ENCODE results near the gene MED13L.

MED13L gene

GRCh38 chr12:115962216-115962615 is 315.3 kb downstream of the MED13L start:
- CTCF ChIA-PET: no interaction called here
- Histone ChIP-seq H3K27me3 (replicated peaks in 2 of 5; ENCODE audit: control insufficient read depth in 4 of 5, insufficient read depth in 5 of 5, low read length in 4 of 5) (no peaks in the 10 kb centered on the region), H3K9me3 (ENCODE audit: control extremely low read depth in 1 of 5, control insufficient read depth in 4 of 5, insufficient read depth in 2 of 5, low read depth in 1 of 5, low read length in 4 of 5) (no peaks in the 10 kb centered on the region), H3K27ac (ENCODE audit: insufficient read depth in 1 of 2, low read depth in 1 of 2, low read length in 2 of 2, poor library complexity in 1 of 2, severe bottlenecking in 2 of 2) (no peak overlapping the region), H3K36me3 (ENCODE audit: control insufficient read depth in 4 of 4, insufficient read depth in 4 of 4, low read length in 3 of 4) (peaks cover 28 to 85% (median 67%) of the 10 kb centered on the region in 4 experiments), H3K4me1 (ENCODE audit: control extremely low read depth in 1 of 4, control insufficient read depth in 4 of 4, insufficient read depth in 4 of 4, low read length in 3 of 4) (no peaks in the 10 kb centered on the region), H3K4me3 (ENCODE audit: control insufficient read depth in 1 of 7, extremely low read depth in 1 of 7, insufficient read depth in 4 of 7, low read depth in 2 of 7, low read length in 6 of 7) (no peak overlapping the region)
- POLR2A ChIA-PET: no interaction called here
- 98% methylated on average over 4 of the region's 7 CpGs for WGBS (ENCODE audit: insufficient coverage)
- DNase-seq: no peak

- Histone ChIP-seq H3K27me3 (replicated peaks in 2 of 5; ENCODE audit: control insufficient read depth in 4 of 5, insufficient read depth in 5 of 5, low read length in 4 of 5) (no peaks in the 10 kb centered on the region), H3K4me1 (ENCODE audit: control extremely low read depth in 1 of 4, control insufficient read depth in 4 of 4, insufficient read depth in 4 of 4, low read length in 3 of 4) (no peaks in the 10 kb centered on the region), H3K9me3 (ENCODE audit: control extremely low read depth in 1 of 5, control insufficient read depth in 4 of 5, insufficient read depth in 2 of 5, low read depth in 1 of 5, low read length in 4 of 5) (no peaks in the 10 kb centered on the region), H3K4me3 (ENCODE audit: control insufficient read depth in 1 of 7, extremely low read depth in 1 of 7, insufficient read depth in 4 of 7, low read depth in 2 of 7, low read length in 6 of 7) (no peak overlapping the region), H3K36me3 (ENCODE audit: control insufficient read depth in 4 of 4, insufficient read depth in 4 of 4, low read length in 3 of 4) (peaks cover 28 to 82% (median 65%) of the 10 kb centered on the region in 4 experiments), H3K27ac (ENCODE audit: insufficient read depth in 1 of 2, low read depth in 1 of 2, low read length in 2 of 2, poor library complexity in 1 of 2, severe bottlenecking in 2 of 2) (no peak overlapping the region)
- 100% methylated on average over 10 of the region's 12 CpGs for WGBS (ENCODE audit: insufficient coverage)
- CTCF ChIA-PET: no interaction called here
- no peak for DNase-seq
- POLR2A ChIA-PET: no interaction called here
These were observed 316.4 kb downstream of the MED13L start for GRCh38 chr12:115960868-115961802.

DNA sequence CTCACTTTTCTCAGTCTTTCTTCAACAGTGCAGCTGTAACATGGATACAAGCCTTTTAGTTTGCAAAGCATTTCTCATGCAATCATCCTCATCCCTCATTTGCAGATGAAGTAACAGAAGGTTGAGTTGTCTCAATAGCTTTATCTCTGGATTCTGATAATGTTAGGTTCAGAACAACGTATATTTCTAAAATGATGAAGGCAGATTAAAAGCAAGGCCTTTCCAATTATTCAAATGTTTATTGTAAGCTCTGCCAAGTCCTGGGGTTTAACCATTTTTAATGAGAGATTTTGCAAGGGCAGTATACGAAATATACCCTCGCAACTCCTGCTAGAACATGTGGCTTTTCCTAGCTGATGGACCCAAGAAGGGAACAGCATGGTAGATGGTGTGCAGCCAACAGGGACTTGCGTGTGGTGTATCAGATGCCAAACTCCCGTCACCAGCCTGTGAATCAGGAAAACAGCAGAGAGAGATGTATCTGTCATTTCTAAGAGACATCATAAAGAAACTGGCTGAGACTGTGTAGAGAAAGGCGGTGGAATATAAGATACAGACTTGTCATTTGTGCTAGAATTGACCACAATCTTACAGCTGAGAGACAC is 319.7 kb downstream of the MED13L start:
- no peaks in the 10 kb centered on the region for H3K27me3 ChIP-seq (replicated peaks in 2 of 5; ENCODE audit: control insufficient read depth in 4 of 5, insufficient read depth in 5 of 5, low read length in 4 of 5)
- H3K36me3 ChIP-seq (ENCODE audit: control insufficient read depth in 4 of 4, insufficient read depth in 4 of 4, low read length in 3 of 4): peaks cover 14 to 55% (median 37%) of the 10 kb centered on the region in 4 experiments
- H3K4me3 ChIP-seq (ENCODE audit: control insufficient read depth in 1 of 7, extremely low read depth in 1 of 7, insufficient read depth in 4 of 7, low read depth in 2 of 7, low read length in 6 of 7): no peak overlapping the region
- H3K9me3 ChIP-seq (ENCODE audit: control extremely low read depth in 1 of 5, control insufficient read depth in 4 of 5, insufficient read depth in 2 of 5, low read depth in 1 of 5, low read length in 4 of 5): no peaks in the 10 kb centered on the region
- no peak overlapping the region for H3K27ac ChIP-seq (ENCODE audit: insufficient read depth in 1 of 2, low read depth in 1 of 2, low read length in 2 of 2, poor library complexity in 1 of 2, severe bottlenecking in 2 of 2)
- ChIA-PET CTCF (interaction anchor here (0.8 to 1.1 kb wide), 2 partner anchors 9 to 751 kb away, joined by 3 read pairs; no protein-coding TSS in a partner anchor), POLR2A (no interaction called here)
- WGBS (ENCODE audit: insufficient coverage): 100% methylated on average over 2 of the region's 6 CpGs
- DNase-seq: no peak
- no peaks in the 10 kb centered on the region for H3K4me1 ChIP-seq (ENCODE audit: control extremely low read depth in 1 of 4, control insufficient read depth in 4 of 4, insufficient read depth in 4 of 4, low read length in 3 of 4)

DNA sequence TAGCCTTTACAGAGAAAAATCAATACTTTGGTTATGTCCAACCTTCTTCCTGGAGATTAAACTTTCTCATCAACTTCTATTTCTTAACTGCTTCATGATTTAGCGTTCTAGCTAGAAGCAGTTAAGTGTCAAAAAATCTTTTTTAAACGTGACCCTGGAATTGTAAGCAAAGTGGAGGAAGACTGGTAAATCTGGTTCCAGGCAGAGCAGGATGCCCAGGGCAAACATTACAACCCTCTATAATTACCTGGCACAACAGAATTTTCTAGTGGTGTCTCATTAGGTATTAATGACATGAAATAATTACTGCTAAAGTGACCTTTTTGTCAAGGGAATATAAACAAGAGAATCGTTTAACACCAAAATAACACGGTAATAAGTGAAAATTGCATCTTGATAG is 320.8 kb downstream of the MED13L start:
- ChIA-PET POLR2A (no interaction called here), CTCF (no interaction called here)
- Histone ChIP-seq H3K4me1 (ENCODE audit: control extremely low read depth in 1 of 4, control insufficient read depth in 4 of 4, insufficient read depth in 4 of 4, low read length in 3 of 4) (no peaks in the 10 kb centered on the region), H3K36me3 (ENCODE audit: control insufficient read depth in 4 of 4, insufficient read depth in 4 of 4, low read length in 3 of 4) (peaks cover 10 to 45% (median 30%) of the 10 kb centered on the region in 4 experiments), H3K27me3 (replicated peaks in 2 of 5; ENCODE audit: control insufficient read depth in 4 of 5, insufficient read depth in 5 of 5, low read length in 4 of 5) (no peaks in the 10 kb centered on the region), H3K9me3 (ENCODE audit: control extremely low read depth in 1 of 5, control insufficient read depth in 4 of 5, insufficient read depth in 2 of 5, low read depth in 1 of 5, low read length in 4 of 5) (no peaks in the 10 kb centered on the region), H3K4me3 (ENCODE audit: control insufficient read depth in 1 of 7, extremely low read depth in 1 of 7, insufficient read depth in 4 of 7, low read depth in 2 of 7, low read length in 6 of 7) (no peak overlapping the region), H3K27ac (ENCODE audit: insufficient read depth in 1 of 2, low read depth in 1 of 2, low read length in 2 of 2, poor library complexity in 1 of 2, severe bottlenecking in 2 of 2) (no peak overlapping the region)
- DNase-seq: no peak
- 100% methylated on average over 2 of the region's 4 CpGs for WGBS (ENCODE audit: insufficient coverage)

DNA sequence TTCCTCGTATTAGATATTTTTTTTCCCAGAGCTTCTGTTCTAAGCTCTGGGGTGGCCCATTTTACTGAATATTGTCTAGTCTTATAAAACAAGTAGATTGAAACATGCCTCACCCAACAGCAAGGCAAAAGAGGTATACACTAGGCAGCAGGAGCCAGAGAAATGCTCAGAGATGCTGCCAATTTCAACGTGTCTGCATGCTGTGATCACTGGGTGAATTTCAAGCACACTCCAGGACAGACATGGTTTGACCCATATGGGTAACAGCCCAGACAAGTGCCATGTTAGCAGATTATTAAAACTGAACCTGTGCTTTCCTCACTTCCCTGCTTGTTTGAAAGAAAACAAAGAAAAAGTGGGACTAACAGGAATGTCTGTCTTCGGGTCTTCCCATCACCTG is 321.3 kb downstream of the MED13L start:
- 80% methylated on average over 2 of the region's 3 CpGs for WGBS (ENCODE audit: insufficient coverage)
- H3K27ac ChIP-seq (ENCODE audit: insufficient read depth in 1 of 2, low read depth in 1 of 2, low read length in 2 of 2, poor library complexity in 1 of 2, severe bottlenecking in 2 of 2): no peak overlapping the region
- POLR2A ChIA-PET: no interaction called here
- CTCF ChIA-PET: no interaction called here
- no peak overlapping the region for H3K4me3 ChIP-seq (ENCODE audit: control insufficient read depth in 1 of 7, extremely low read depth in 1 of 7, insufficient read depth in 4 of 7, low read depth in 2 of 7, low read length in 6 of 7)
- DNase-seq: no peak
- peaks cover 10 to 42% (median 27%) of the 10 kb centered on the region in 4 experiments for H3K36me3 ChIP-seq (ENCODE audit: control insufficient read depth in 4 of 4, insufficient read depth in 4 of 4, low read length in 3 of 4)
- no peaks in the 10 kb centered on the region for H3K27me3 ChIP-seq (replicated peaks in 2 of 5; ENCODE audit: control insufficient read depth in 4 of 5, insufficient read depth in 5 of 5, low read length in 4 of 5)
- no peaks in the 10 kb centered on the region for H3K4me1 ChIP-seq (ENCODE audit: control extremely low read depth in 1 of 4, control insufficient read depth in 4 of 4, insufficient read depth in 4 of 4, low read length in 3 of 4)
- H3K9me3 ChIP-seq (ENCODE audit: control extremely low read depth in 1 of 5, control insufficient read depth in 4 of 5, insufficient read depth in 2 of 5, low read depth in 1 of 5, low read length in 4 of 5): no peaks in the 10 kb centered on the region

DNA sequence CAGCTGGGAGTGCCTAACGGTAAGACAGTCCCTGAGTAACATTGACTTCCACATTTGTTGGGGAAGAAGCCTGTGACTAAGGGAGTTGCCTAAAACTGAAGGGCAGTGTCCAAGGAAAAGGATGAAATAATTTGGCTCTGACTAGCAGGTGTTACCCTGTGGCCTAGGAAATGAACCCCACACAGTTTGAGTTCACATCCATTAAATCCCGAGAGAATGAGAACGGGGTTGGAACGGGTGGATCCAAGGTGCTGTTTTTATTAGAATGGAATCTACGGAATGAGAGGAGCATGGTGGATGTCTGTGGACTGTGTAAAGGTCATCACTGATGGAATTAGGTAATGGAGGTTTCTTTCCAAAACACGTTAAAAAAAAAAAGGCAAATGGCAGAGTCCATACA is 324.0 kb downstream of the MED13L start:
- Histone ChIP-seq H3K9me3 (ENCODE audit: control extremely low read depth in 1 of 5, control insufficient read depth in 4 of 5, insufficient read depth in 2 of 5, low read depth in 1 of 5, low read length in 4 of 5) (no peaks in the 10 kb centered on the region), H3K4me1 (ENCODE audit: control extremely low read depth in 1 of 4, control insufficient read depth in 4 of 4, insufficient read depth in 4 of 4, low read length in 3 of 4) (no peaks in the 10 kb centered on the region), H3K27me3 (replicated peaks in 2 of 5; ENCODE audit: control insufficient read depth in 4 of 5, insufficient read depth in 5 of 5, low read length in 4 of 5) (no peaks in the 10 kb centered on the region), H3K4me3 (ENCODE audit: control insufficient read depth in 1 of 7, extremely low read depth in 1 of 7, insufficient read depth in 4 of 7, low read depth in 2 of 7, low read length in 6 of 7) (no peak overlapping the region), H3K27ac (ENCODE audit: insufficient read depth in 1 of 2, low read depth in 1 of 2, low read length in 2 of 2, poor library complexity in 1 of 2, severe bottlenecking in 2 of 2) (no peak overlapping the region), H3K36me3 (ENCODE audit: control insufficient read depth in 4 of 4, insufficient read depth in 4 of 4, low read length in 3 of 4) (peaks cover 5 to 25% (median 18%) of the 10 kb centered on the region in 4 experiments)
- ChIA-PET POLR2A (no interaction called here), CTCF (no interaction called here)
- WGBS (ENCODE audit: insufficient coverage): 97% methylated on average over 5 of the region's 6 CpGs
- no peak for DNase-seq

GRCh38 chr12:115953031-115953430 is 324.5 kb downstream of the MED13L start:
- WGBS (ENCODE audit: insufficient coverage): 98% methylated on average over 7 of the region's 7 CpGs
- H3K4me3 ChIP-seq (ENCODE audit: control insufficient read depth in 1 of 7, extremely low read depth in 1 of 7, insufficient read depth in 4 of 7, low read depth in 2 of 7, low read length in 6 of 7): no peak overlapping the region
- ChIA-PET CTCF (no interaction called here), POLR2A (no interaction called here)
- DNase-seq: no peak
- H3K27ac ChIP-seq (ENCODE audit: insufficient read depth in 1 of 2, low read depth in 1 of 2, low read length in 2 of 2, poor library complexity in 1 of 2, severe bottlenecking in 2 of 2): no peak overlapping the region
- no peaks in the 10 kb centered on the region for H3K27me3 ChIP-seq (replicated peaks in 2 of 5; ENCODE audit: control insufficient read depth in 4 of 5, insufficient read depth in 5 of 5, low read length in 4 of 5)
- H3K36me3 ChIP-seq (ENCODE audit: control insufficient read depth in 4 of 4, insufficient read depth in 4 of 4, low read length in 3 of 4): peaks cover 5 to 21% (median 15%) of the 10 kb centered on the region in 4 experiments
- no peaks in the 10 kb centered on the region for H3K4me1 ChIP-seq (ENCODE audit: control extremely low read depth in 1 of 4, control insufficient read depth in 4 of 4, insufficient read depth in 4 of 4, low read length in 3 of 4)
- H3K9me3 ChIP-seq (ENCODE audit: control extremely low read depth in 1 of 5, control insufficient read depth in 4 of 5, insufficient read depth in 2 of 5, low read depth in 1 of 5, low read length in 4 of 5): no peaks in the 10 kb centered on the region

All from common myeloid progenitor, CD34-positive (primary cell).